Spleen (tissue), 11 donors: ENCODE data around the gene CMSS1. TPM values are rescaled to one million over a fixed set of nuclear protein-coding genes. Genes with fewer than 3 reads are reported as not detected.

Source experiments
- DNase-seq: peaks from one replicate; pipeline ENCODE4 v3.0.0-alpha.2; 2020
- H3K27ac ChIP-seq, 8 donors: fragments of 200-600 bp; sonication (generic) in 7 of 8; 1 replicate in 4 of 8; 2 replicates in 4 of 8; pipeline versions ENCODE4 v1.5.0 to v1.8.0; 2016 to 2021; ENCODE audit warnings: inconsistent platforms in 4 of 8, mild to moderate bottlenecking in 4 of 8, moderate library complexity in 1 of 8
- H3K27me3 ChIP-seq, 7 donors: fragments of 200-600 bp; sonication (generic) in 6 of 7; replicated peaks in 1 of 7; 1 replicate in 4 of 7; 2 replicates in 3 of 7; pipeline versions ENCODE4 v1.5.0 to v1.8.0; 2016 to 2021; ENCODE audit warnings: inconsistent platforms in 3 of 7, mild to moderate bottlenecking in 1 of 7
- H3K36me3 ChIP-seq, 6 donors: fragments of 200-600 bp; sonication (generic) in 5 of 6; 1 replicate in 4 of 6; 2 replicates in 2 of 6; pipeline versions ENCODE4 v1.5.0 to v1.8.0; 2016 to 2021; ENCODE audit warnings: inconsistent platforms in 2 of 6
- H3K4me1 ChIP-seq, 6 donors: fragments of 200-600 bp; sonication (generic) in 5 of 6; 1 replicate in 3 of 6; 2 replicates in 3 of 6; pipeline versions ENCODE4 v1.5.0 to v1.8.0; 2016 to 2021; ENCODE audit warnings: inconsistent platforms in 3 of 6
- H3K4me3 ChIP-seq, 8 donors: fragments of 200-600 bp; sonication (generic) in 7 of 8; 1 replicate in 4 of 8; 2 replicates in 4 of 8; pipeline versions ENCODE4 v1.5.0 to v1.8.0; 2016 to 2021; ENCODE audit warnings: inconsistent platforms in 4 of 8, mild to moderate bottlenecking in 4 of 8, moderate library complexity in 2 of 8
- H3K9me3 ChIP-seq, 8 donors: fragments of 200-600 bp; sonication (generic) in 7 of 8; 1 replicate in 4 of 8; 2 replicates in 4 of 8; pipeline versions ENCODE4 v1.5.0 to v1.8.0; 2016 to 2021; ENCODE audit warnings: inconsistent platforms in 4 of 8
- CTCF ChIP-seq, 11 experiments: fragments of 200-600 bp in 7 of 11; fragments of 450-650 bp in 4 of 11; sonication (generic) in 4 of 11; IDR thresholded peaks in 8 of 11; conservative IDR thresholded peaks in 3 of 11; 1 replicate in 7 of 11; 2 replicates in 4 of 11; pipeline versions ENCODE4 v1.4.0 to v1.8.0; 2016 to 2021; ENCODE audit warnings: antibody characterized with exemption in 11 of 11, inconsistent platforms in 4 of 11, mild to moderate bottlenecking in 1 of 11
- POLR2A ChIP-seq, 3 donors: fragments of 450-650 bp; IDR thresholded peaks; one replicate each; pipeline ENCODE4 v1.5.1; 2017; ENCODE audit warnings: antibody characterized with exemption in 3 of 3, mild to moderate bottlenecking in 1 of 3
- POLR2AphosphoS5 ChIP-seq, 3 donors: sonication (generic); formaldehyde crosslinking; IDR thresholded peaks; one replicate each; pipeline ENCODE4 v1.5.1; 2017; ENCODE audit warnings: antibody characterized with exemption in 3 of 3
- WGBS, 5 donors: extraction: QIAGEN DNeasy Blood & Tissue Kit in 3 of 5; methylation state at CpG; one replicate each; pipeline versions ENCODE4 v1.1.5 to v1.1.7; 2013 to 2018; 5-methylcytosine and 5-hydroxymethylcytosine counted together
- intact Hi-C: fragments of 100-400 bp; cut with DNase I; formaldehyde crosslinking; loops from one replicate; pipeline ENCODE4 v1.15.0; 2023; ENCODE audit warnings: low total_unique reads
- polyA plus RNA-seq, 3 donors: library from polyadenylated mRNA; stranded (reverse); fragments of 200-250 nt; gene quantifications; one replicate each; pipeline ENCODE4 v1.2.1, GENCODE V29; 2013
- total RNA-seq, 7 donors: library from RNA; depleted of rRNA in 3 of 7; stranded (reverse); fragments of >200 nt in 3 of 7; fragmentation: NEBNext Ultra II Directional in 4 of 7; extraction: Animal tissue kit (Norgen Biotek cat#: 25700) in 4 of 7; gene quantifications; one replicate each; pipeline versions ENCODE4 v1.1.0 to v1.2.1, GENCODE V29; 2016 to 2021
- donor health status: healthy with polysubstance abuse.
- donor health status: DM: no; HTN: no; CAD: no; lungs with moderate emphysema.
- donor health status: DM: no; HTN: no; CAD: no.
- donor health status: Bipolar disorder and iron deficiency.
- donor health status: healthy.
- donor health status: DM: no; HTN: no; CAD: no.
- donor health status: DM: yes; HTN: yes; CAD: no.

Gene CMSS1
- total and polyA plus RNA-seq, 10 donors: 6.9 to 30.1 (median 20.0) TPM

GRCh38 chr3:99955773-99956562 lies 138.3 kb downstream of the CMSS1 start:
- Histone ChIP-seq H3K36me3 (no peaks in the 10 kb centered on the region), H3K4me1 (no peaks in the 10 kb centered on the region), H3K27me3 (no peaks in the 10 kb centered on the region), H3K4me3 (no peak overlapping the region), H3K9me3 (no peaks in the 10 kb centered on the region), H3K27ac (no peak overlapping the region)
- intact Hi-C loops: no loop called here
- WGBS, 5 donors: 92 to 96% (median 93%) methylated on average over 10 of the region's 10 CpGs
- TF ChIP-seq POLR2AphosphoS5 (IDR thresholded peaks at IDR 0.05): no peak
- TF ChIP-seq CTCF (IDR thresholded peaks at IDR 0.05 in 8 of 11, conservative IDR thresholded peaks at IDR 0.05 in 3 of 11): no peak
- TF ChIP-seq POLR2A (IDR thresholded peaks at IDR 0.05): no peak
- DNase-seq: no peak

- TF ChIP-seq POLR2A (IDR thresholded peaks at IDR 0.05) (no peak), POLR2AphosphoS5 (IDR thresholded peaks at IDR 0.05) (no peak), CTCF (IDR thresholded peaks at IDR 0.05 in 8 of 11, conservative IDR thresholded peaks at IDR 0.05 in 3 of 11) (no peak)
- H3K4me3 ChIP-seq: no peak overlapping the region
- intact Hi-C loops: no loop called here
- H3K27ac ChIP-seq: no peak overlapping the region
- WGBS, 5 donors: 77 to 86% (median 83%) methylated on average over 4 of the region's 4 CpGs
- H3K36me3 ChIP-seq: no peaks in the 10 kb centered on the region
- no peaks in the 10 kb centered on the region for H3K4me1 ChIP-seq
- no peaks in the 10 kb centered on the region for H3K9me3 ChIP-seq
- H3K27me3 ChIP-seq: no peaks in the 10 kb centered on the region
- DNase-seq: no peak
These were observed 139.6 kb downstream of the CMSS1 start for GRCh38 chr3:99957151-99957796.

GRCh38 chr3:99958222-99958912 lies 140.7 kb downstream of the CMSS1 start:
- WGBS, 5 donors: 79 to 95% (median 93%) methylated on average over 3 of the region's 3 CpGs

More at GRCh38 chr3:99958222-99958912, 140.7 kb downstream of the CMSS1 start:
- Histone ChIP-seq H3K27ac (no peak overlapping the region), H3K27me3 (no peaks in the 10 kb centered on the region), H3K9me3 (no peaks in the 10 kb centered on the region), H3K4me3 (no peak overlapping the region), H3K36me3 (no peaks in the 10 kb centered on the region), H3K4me1 (no peaks in the 10 kb centered on the region)
- intact Hi-C loops: no loop called here
- no peak for TF ChIP-seq CTCF (IDR thresholded peaks at IDR 0.05 in 8 of 11, conservative IDR thresholded peaks at IDR 0.05 in 3 of 11)
- TF ChIP-seq POLR2A (IDR thresholded peaks at IDR 0.05): no peak
- no peak for TF ChIP-seq POLR2AphosphoS5 (IDR thresholded peaks at IDR 0.05)
- no peak for DNase-seq
